K562 (cell line): ENCODE results near the gene SLIRP. TPM values are rescaled to one million over a fixed set of nuclear protein-coding genes. Genes with fewer than 3 reads are reported as not detected.

Experiments used
- MLX ChIP-seq, 2 experiments: fragments of 450-650 bp in 1 of 2; sonication (generic) in 1 of 2; formaldehyde crosslinking; conservative IDR thresholded peaks; 2 replicates each; pipeline versions ENCODE4 v1.4.0 to v1.8.1; 2020 to 2022; ENCODE audit warnings: mild to moderate bottlenecking in 1 of 2, missing genetic modification reagents in 1 of 2
- TARDBP ChIP-seq: fragments of 450-650 bp; IDR thresholded peaks from 2 replicates; pipeline ENCODE4 v1.6.1; 2016
- ZNF217 ChIP-seq: sonication (generic); formaldehyde crosslinking; IDR thresholded peaks from 2 replicates; pipeline ENCODE4 v1.8.0; 2022; ENCODE audit warnings: mild to moderate bottlenecking, missing genetic modification reagents
- ZNF318 ChIP-seq, 2 experiments: fragments of 450-650 bp; IDR thresholded peaks; 2 replicates each; pipeline ENCODE4 v1.6.1; 2016; ENCODE audit warnings: mild to moderate bottlenecking in 2 of 2, borderline replicate concordance in 1 of 2, low read depth in 1 of 2, moderate library complexity in 1 of 2
- ZNF407 ChIP-seq: fragments of 450-650 bp; IDR thresholded peaks from 2 replicates; pipeline ENCODE4 v1.6.1; 2016; ENCODE audit warnings: low read depth
- ZNF507 ChIP-seq: conservative IDR thresholded peaks from 2 replicates; pipeline ENCODE4 v1.6.1; 2017; ENCODE audit warnings: missing genetic modification characterization, missing compliant biosample characterization
- polyA plus RNA-seq, 8 experiments: library from polyadenylated mRNA; depleted of rRNA in 4 of 8; stranded (reverse) in 5 of 8; unstranded in 3 of 8; fragments of >200 nt; fragmentation: Nextera tagmentation in 2 of 8; fragmentation: Illumina TruSeq in 1 of 8; extraction: Ambion mirVana in 2 of 8; extraction: Trizol in 1 of 8; gene quantifications; 2 replicates each; pipeline versions ENCODE4 v1.2.1 to v1.2.3, GENCODE V29; 2011 to 2014; ENCODE audit warnings: inconsistent platforms in 1 of 8, missing spikeins in 1 of 8
- total RNA-seq, 7 experiments: library from RNA; depleted of rRNA in 6 of 7; stranded (reverse); fragments of >200 nt in 6 of 7; fragmentation: Illumina TruSeq in 2 of 7; extraction: Trizol in 2 of 7; gene quantifications; 2 replicates each; pipeline versions ENCODE4 v1.2.1 to v1.2.3, GENCODE V29; 2011 to 2021; ENCODE audit warnings: low replicate concordance in 1 of 7

SLIRP gene
- total and polyA plus RNA-seq, 9 of the 15 experiments (the other 6 are each of a cell fraction or from before 2014, with no cell fraction given), result 251 to 1,905 (median 491) TPM

GRCh38 chr14:77674931-77675330, 33.0 kb upstream of the SLIRP start (continued):
- TF ChIP-seq ZNF407 (no peak), TARDBP (no peak), ZNF507 (tag) (no peak), MLX (CRISPR knock-in tag; conservative IDR thresholded peaks at IDR 0.05) (no peak), ZNF318 (IDR thresholded peaks at IDR 0.05; ENCODE audit: borderline replicate concordance in 1 of 2, low read depth in 1 of 2) (no peak), ZNF217 (CRISPR knock-in tag) (no peak)
